GM18505 (cell line): ENCODE measurements around the gene CREB3L2.

Source experiments
- ATAC-seq: cut with Tn5 transposase; IDR thresholded peaks from one replicate; pipeline ENCODE4 v1.9.1; 2021; ENCODE audit not compliant: unreplicated experiment
- POLR2A ChIP-seq: IDR thresholded peaks from 4 replicates; pipeline ENCODE4 v1.6.1; 2011; ENCODE audit warnings: borderline replicate concordance; ENCODE audit not compliant: insufficient read depth, insufficient read length; ENCODE audit errors: extremely low read depth

The CREB3L2 gene

DNA sequence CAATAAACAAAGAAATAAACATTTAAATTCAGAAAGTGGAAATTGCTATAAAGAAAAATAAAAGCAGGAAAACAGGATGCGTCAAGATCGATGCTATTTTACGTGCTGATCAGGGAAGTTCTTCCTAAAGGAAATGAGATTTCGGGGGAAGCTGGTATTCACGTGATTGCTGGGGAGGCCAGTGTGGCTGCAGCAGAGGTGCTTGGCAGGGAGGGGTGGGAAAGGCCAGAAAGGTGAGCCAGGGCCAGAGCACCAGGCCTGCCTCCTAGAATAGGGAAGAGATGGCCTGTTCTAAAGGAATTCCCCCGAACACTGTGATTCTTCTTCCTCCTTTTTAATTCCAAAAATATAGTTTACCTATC is 923 bp upstream of the CREB3L2 start:
- no peak for ATAC-seq
- no peak for TF ChIP-seq POLR2A

DNA sequence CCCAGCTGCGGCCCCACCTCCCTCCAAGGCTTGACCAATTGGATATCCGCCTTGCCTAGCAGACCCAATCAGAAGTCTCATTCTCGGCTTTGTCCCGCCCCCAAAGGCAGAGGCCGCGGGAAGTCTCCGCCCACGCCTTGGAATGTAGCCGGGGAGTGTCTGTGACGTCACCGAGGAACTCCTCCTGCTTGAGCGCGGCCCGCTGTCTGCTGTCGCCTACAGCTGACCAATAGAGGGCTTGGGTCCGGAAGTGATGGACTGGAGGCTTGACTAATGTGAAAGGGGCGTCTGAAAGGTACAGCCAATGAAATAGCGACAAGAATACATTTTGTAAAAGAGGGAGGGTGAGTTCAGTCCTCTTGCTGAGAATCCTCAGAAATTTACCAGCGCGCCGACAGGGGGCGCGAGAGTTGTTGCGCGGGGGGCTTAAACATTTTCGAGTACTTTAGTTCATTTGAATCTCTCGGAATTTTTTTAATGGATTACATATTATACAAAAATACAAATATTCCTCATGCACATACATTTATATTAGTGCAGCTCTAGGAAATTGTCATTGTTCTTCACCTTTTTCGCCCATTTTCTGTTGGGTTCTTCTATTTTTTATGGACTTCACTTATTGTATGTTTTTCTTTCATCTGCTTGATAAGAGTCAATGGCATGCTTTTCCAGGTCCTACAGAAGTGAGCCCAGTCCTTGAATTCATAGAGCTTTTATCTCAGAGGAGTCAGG is 376 bp upstream of the CREB3L2 start:
- no peak for TF ChIP-seq POLR2A
- ATAC-seq: peak; percentile 95

DNA sequence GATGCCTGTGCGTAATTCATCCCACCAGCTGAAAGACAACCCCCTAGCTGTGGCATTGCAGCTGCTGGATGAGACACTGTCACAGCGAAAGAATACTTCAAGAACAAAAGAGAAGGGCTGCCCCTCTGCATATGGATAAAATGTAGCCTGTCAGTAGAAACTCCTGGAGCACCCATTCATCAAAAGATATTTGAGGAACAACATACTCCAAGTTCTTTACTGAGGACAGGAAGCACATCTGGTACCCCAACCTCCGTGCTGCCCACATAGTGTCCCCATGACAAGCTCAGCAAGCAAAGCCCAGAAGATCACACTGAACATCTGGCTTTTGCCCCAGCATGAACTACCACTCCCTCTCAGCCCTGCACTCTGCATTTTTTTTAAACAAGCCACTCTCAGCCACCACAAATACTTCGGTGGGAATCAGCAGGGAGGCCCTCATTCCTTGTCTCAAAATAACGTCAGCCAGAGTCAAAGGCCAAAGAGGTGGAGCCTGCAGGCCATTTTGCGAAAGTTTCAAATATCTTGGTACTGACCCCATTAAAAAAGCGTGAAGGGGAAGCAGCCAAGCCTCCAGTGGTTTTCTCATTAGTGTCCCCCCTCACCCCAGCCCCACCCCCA is 1.7 kb downstream of the CREB3L2 start:
- ATAC-seq: no peak
- peak; percentile 12 for TF ChIP-seq POLR2A

GRCh38 chr7:137999496-138000080 is 2.3 kb downstream of the CREB3L2 start:
- ATAC-seq: no peak
- no peak for TF ChIP-seq POLR2A

GRCh38 chr7:137998250-137998649 is 3.6 kb downstream of the CREB3L2 start:
- ATAC-seq: no peak
- no peak for TF ChIP-seq POLR2A

DNA sequence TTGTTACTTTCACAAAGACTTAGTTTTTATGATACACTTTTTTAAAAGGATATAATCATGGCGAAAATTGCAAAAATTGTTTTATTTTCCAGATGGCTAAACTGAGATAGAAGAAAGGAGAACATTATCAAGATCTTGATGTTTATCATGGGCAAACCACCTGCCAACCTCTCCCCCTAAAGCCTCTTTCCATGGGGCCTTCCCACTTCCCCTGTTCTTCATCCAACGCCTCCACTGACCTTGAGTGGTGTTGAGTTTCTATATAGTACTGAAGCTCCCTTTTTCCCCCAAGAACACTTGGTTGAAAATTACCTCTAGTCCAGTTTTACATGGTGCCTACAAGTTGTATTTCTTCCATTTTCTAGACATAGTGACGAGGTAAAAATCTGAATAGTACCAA is 5.0 kb downstream of the CREB3L2 start:
- no peak for TF ChIP-seq POLR2A
- no peak for ATAC-seq

DNA sequence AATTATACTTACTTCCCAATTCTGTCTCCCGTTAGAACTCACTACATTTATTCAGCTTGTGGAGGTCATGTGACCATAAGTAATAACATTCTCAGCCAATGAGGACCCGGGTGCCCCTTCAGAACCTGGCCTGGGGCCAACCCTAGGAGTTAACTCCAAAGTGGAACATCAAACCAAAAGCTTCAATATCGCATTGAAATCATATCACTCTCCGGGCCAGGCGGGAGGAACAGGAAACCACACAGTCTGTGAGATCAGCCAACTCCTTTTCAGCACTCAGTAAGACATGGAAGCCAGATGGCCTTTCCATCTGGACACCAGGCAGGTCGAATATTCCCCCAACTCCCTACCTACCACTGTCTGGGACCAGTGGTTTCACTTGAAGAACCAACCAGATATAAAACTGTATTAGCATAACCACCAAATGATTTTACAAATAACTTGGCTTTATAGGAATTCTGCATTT is 5.5 kb downstream of the CREB3L2 start:
- no peak for ATAC-seq
- no peak for TF ChIP-seq POLR2A

DNA sequence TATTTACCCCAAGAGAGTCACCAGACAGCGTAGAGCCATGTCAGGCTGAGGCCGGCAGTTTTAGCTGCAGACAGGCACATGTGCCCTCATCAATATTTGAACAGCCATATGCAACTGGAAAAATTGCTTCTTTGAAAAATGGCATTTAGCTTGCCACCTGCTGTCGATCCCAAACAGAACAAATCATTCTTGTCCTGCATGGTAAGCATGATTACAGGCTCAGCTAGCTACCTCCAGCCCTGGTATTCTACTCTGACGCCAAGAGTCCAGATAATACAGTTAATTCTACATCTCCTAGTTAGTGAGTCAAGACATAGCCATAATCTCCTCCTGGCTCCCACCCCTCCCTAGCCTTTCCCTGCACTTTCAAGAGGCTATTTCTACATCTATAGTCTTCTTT is 7.7 kb downstream of the CREB3L2 start:
- TF ChIP-seq POLR2A: no peak
- no peak for ATAC-seq

GRCh38 chr7:137993395-137993743 is 8.5 kb downstream of the CREB3L2 start:
- TF ChIP-seq POLR2A: no peak
- no peak for ATAC-seq

DNA sequence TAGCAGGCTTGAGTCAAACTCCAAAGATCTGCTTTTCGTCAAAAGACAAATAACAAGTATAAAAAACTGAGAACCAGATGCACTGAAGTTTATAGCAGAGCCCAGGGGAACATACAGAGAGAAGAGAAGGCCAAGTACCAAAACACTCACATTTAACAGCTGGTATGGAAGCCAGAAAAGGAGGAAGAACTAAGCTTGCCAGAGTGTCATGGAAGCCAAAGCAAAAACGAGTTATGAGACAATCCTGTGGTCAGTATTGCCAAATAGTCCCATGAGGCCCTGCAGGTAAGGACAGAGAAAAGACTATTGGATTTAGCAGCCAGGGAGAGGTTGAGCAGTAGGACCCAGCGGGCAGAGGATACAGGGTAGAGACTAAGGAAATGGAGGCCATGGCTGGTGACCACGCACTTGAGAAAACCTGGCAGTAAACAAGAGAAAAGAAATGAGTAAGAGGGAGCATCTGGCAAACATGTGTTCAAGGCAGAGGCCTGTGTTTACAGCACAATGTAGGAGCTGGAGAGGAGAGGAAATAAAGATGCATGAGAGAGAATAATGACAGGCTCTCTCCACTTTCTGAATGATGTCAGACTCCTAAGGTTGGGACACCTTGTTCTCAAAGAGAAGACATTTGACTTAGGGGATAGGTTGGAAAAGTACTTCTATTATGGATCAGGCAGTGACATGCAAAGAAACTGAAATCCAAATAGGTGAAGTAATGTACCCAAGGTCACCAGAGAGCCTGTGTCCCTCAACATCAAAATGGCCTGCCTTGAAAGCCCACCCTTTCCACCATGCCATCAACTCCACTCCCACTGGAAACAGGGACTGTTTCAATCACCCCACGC is 9.1 kb downstream of the CREB3L2 start:
- peak; percentile 63 for ATAC-seq
- no peak for TF ChIP-seq POLR2A

GRCh38 chr7:137992104-137992549 is 9.8 kb downstream of the CREB3L2 start:
- ATAC-seq: no peak
- TF ChIP-seq POLR2A: no peak

- TF ChIP-seq POLR2A: no peak
- ATAC-seq: no peak
These were observed 11.5 kb downstream of the CREB3L2 start for GRCh38 chr7:137990251-137990941.

DNA sequence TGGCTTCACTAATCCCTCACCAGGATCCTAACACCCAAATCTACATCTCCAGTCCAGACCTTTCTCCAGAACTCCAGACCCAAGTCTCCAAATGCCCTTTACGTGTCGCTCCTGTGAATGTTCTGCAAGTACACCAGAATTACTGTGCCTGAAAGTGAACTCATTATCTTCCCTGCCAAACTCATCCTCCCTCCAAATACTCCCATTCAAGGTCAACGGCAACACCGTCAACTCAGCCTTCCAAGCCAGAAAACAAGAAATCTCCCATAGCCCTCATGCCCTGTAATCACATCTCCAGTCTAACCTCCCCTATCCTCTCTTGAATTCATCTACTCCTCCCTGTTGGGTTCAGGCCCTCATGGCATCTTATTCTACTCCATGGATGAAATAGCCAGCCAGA is 12.3 kb downstream of the CREB3L2 start:
- no peak for ATAC-seq

GRCh38 chr7:137989094-137989493 is 12.8 kb downstream of the CREB3L2 start:
- no peak for ATAC-seq

More for the DNA sequence above, 12.3 kb downstream of the CREB3L2 start:
- no peak for TF ChIP-seq POLR2A

More at GRCh38 chr7:137989094-137989493, 12.8 kb downstream of the CREB3L2 start:
- no peak for TF ChIP-seq POLR2A
